HCT116 (cell line): ENCODE results near the gene RPTOR. TPM values are rescaled to one million over a fixed set of nuclear protein-coding genes. Genes with fewer than 3 reads are reported as not detected.
A peak's percentile ranks its signal among the peaks of the same experiment; 100 is the strongest.

ENCODE experiments used
- ATAC-seq: fragments of 200-7000 bp; cut with Tn5 transposase; 2 replicates; pipeline ENCODE4 v1.9.1; 2020; ENCODE audit warnings: mild to moderate bottlenecking, moderate library complexity
- BruUV-seq: library from RNA; stranded (reverse); fragments of 400-500 nt; replicated peaks from 2 replicates; lab custom pipeline; 2021; lab: Mats Ljungman, UMichigan
- CTCF ChIA-PET: fragments of 300-600 bp; sonication (Branson Sonifier 250); formaldehyde crosslinking; loops from one replicate; lab custom pipeline; 2021; ENCODE audit warnings: antibody characterized with exemption; lab: Charles Lee
- POLR2A ChIA-PET: fragments of 300-600, 350-600 bp; sonication (Branson Sonifier 250); formaldehyde crosslinking; loops from one replicate; lab custom pipeline; 2021; ENCODE audit warnings: antibody characterized with exemption; lab: Charles Lee
- RAD21 ChIA-PET, 2 experiments: fragments of 300-600 bp; sonication (Branson Sonifier 250); formaldehyde crosslinking; loops; one replicate each; lab custom pipeline; 2023; ENCODE audit warnings: low total read pairs in 2 of 2; ENCODE audit not compliant: uncharacterized antibody in 2 of 2, unreplicated experiment in 2 of 2, low non-redundant PET in 1 of 2; lab: Charles Lee
- DNase-seq: peaks from one replicate; pipeline ENCODE4 v3.0.0-alpha.2; 2010; ENCODE audit warnings: low read depth, low spot score
- H2AFZ ChIP-seq: fragments of 200-600 bp; shearing (Covaris generic), sonication (generic); 2 replicates; pipeline ENCODE4 v1.6.1; 2017; ENCODE audit warnings: low read depth, mixed run types, mixed read lengths, antibody characterized with exemption, low read length; ENCODE audit not compliant: poor library complexity, severe bottlenecking
- H3K27ac ChIP-seq: 2 replicates; pipeline ENCODE4 v1.5.1; 2012; ENCODE audit warnings: low read depth, low read length
- H3K27me3 ChIP-seq: fragments of 200-600 bp; sonication (generic); 2 replicates; pipeline ENCODE4 v1.6.1; 2016; ENCODE audit warnings: mixed run types, low read length, mixed read lengths; ENCODE audit not compliant: insufficient read depth
- H3K36me3 ChIP-seq, 2 experiments: fragments of 200-500 bp in 1 of 2; fragments of 200-600 bp in 1 of 2; sonication (Bioruptor generic) in 1 of 2; sonication (generic) in 1 of 2; 2 replicates each; pipeline versions ENCODE4 v1.5.1 to v1.6.1; 2014 to 2016; ENCODE audit warnings: low read length in 2 of 2, inconsistent platforms in 1 of 2, mixed read lengths in 1 of 2, mixed run types in 1 of 2; ENCODE audit not compliant: insufficient read depth in 2 of 2, control insufficient read depth in 1 of 2
- H3K4me1 ChIP-seq, 2 experiments: fragments of 200-600 bp in 1 of 2; sonication (generic) in 1 of 2; 2 replicates each; pipeline versions ENCODE4 v1.5.1 to v1.6.1; 2012 to 2017; ENCODE audit warnings: low read length in 2 of 2, inconsistent platforms in 1 of 2, mild to moderate bottlenecking in 1 of 2, mixed read lengths in 1 of 2, mixed run types in 1 of 2, moderate library complexity in 1 of 2; ENCODE audit not compliant: insufficient read depth in 2 of 2, control insufficient read depth in 1 of 2
- H3K4me2 ChIP-seq: fragments of 200-600 bp; sonication (generic); 2 replicates; pipeline ENCODE4 v1.6.1; 2017; ENCODE audit warnings: mixed run types, low read length, mixed read lengths
- H3K4me3 ChIP-seq, 2 experiments: fragments of 200-600 bp in 1 of 2; sonication (generic) in 1 of 2; replicated peaks in 1 of 2; 2 replicates each; pipeline ENCODE4 v1.5.1; 2011 to 2016; ENCODE audit warnings: low read length in 2 of 2, control low read depth in 1 of 2, low read depth in 1 of 2, mild to moderate bottlenecking in 1 of 2, mixed read lengths in 1 of 2, mixed run types in 1 of 2
- H3K79me2 ChIP-seq: fragments of 200-600 bp; sonication (generic); 2 replicates; pipeline ENCODE4 v1.6.1; 2017; ENCODE audit warnings: mild to moderate bottlenecking, mixed run types, low read length, moderate library complexity, mixed read lengths; ENCODE audit not compliant: insufficient read depth
- H3K9ac ChIP-seq: fragments of 200-600 bp; sonication (generic); 2 replicates; pipeline ENCODE4 v1.6.1; 2016; ENCODE audit warnings: low read length, mixed read lengths
- H3K9me2 ChIP-seq: fragments of 200-600 bp; sonication (generic), shearing (Covaris generic); 2 replicates; pipeline ENCODE4 v1.6.1; 2017; ENCODE audit warnings: mixed run types, mild to moderate bottlenecking, moderate library complexity; ENCODE audit not compliant: insufficient read depth
- H3K9me3 ChIP-seq, 2 experiments: fragments of 200-500 bp in 1 of 2; fragments of 200-600 bp in 1 of 2; sonication (Bioruptor generic) in 1 of 2; sonication (generic) in 1 of 2; 2 replicates each; pipeline ENCODE4 v1.6.1; 2014 to 2017; ENCODE audit warnings: low read length in 2 of 2, mixed read lengths in 2 of 2, inconsistent platforms in 1 of 2, low read depth in 1 of 2, mild to moderate bottlenecking in 1 of 2, mixed run types in 1 of 2, moderate library complexity in 1 of 2; ENCODE audit not compliant: control insufficient read depth in 1 of 2, insufficient read depth in 1 of 2
- H4K20me1 ChIP-seq: fragments of 200-600 bp; sonication (generic), shearing (Covaris generic); 2 replicates; pipeline ENCODE4 v1.6.1; 2017; ENCODE audit warnings: mixed run types, mild to moderate bottlenecking, moderate library complexity; ENCODE audit not compliant: insufficient read depth
- CBX3 ChIP-seq: IDR thresholded peaks from 2 replicates; pipeline ENCODE4 v1.6.1; 2012; ENCODE audit warnings: low read depth
- CEBPB ChIP-seq: IDR thresholded peaks from 2 replicates; pipeline ENCODE4 v1.6.1; 2012; ENCODE audit warnings: low read depth
- CTCF ChIP-seq, 3 experiments: fragments of 200-600 bp in 1 of 3; sonication (generic) in 1 of 3; IDR thresholded peaks in 2 of 3; conservative IDR thresholded peaks in 1 of 3; 2 replicates each; pipeline ENCODE4 v1.5.1; 2012 to 2017; ENCODE audit warnings: low read depth in 2 of 3, low read length in 2 of 3, antibody characterized with exemption in 1 of 3, borderline replicate concordance in 1 of 3, control low read depth in 1 of 3, mild to moderate bottlenecking in 1 of 3, mixed read lengths in 1 of 3, mixed run types in 1 of 3, moderate library complexity in 1 of 3; ENCODE audit not compliant: insufficient read depth in 1 of 3
- EGR1 ChIP-seq: IDR thresholded peaks from 2 replicates; pipeline ENCODE4 v1.6.1; 2012; ENCODE audit warnings: low read depth
- ELF1 ChIP-seq: IDR thresholded peaks from 2 replicates; pipeline ENCODE4 v1.6.1; 2012; ENCODE audit warnings: low read depth, borderline replicate concordance
- EZH2 ChIP-seq: fragments of 200-600 bp; sonication (generic); IDR thresholded peaks from 2 replicates; pipeline ENCODE4 v1.6.1; 2017; ENCODE audit warnings: antibody characterized with exemption, mixed run types
- JUND ChIP-seq: IDR thresholded peaks from 2 replicates; pipeline ENCODE4 v1.6.1; 2012
- MAX ChIP-seq: IDR thresholded peaks from 2 replicates; pipeline ENCODE4 v1.6.1; 2012
- POLR2A ChIP-seq: IDR thresholded peaks from 2 replicates; pipeline ENCODE4 v1.7.0; 2011; ENCODE audit warnings: borderline replicate concordance; ENCODE audit not compliant: insufficient read depth, insufficient read length; ENCODE audit errors: extremely low read depth
- POLR2AphosphoS5 ChIP-seq: IDR thresholded peaks from 2 replicates; pipeline ENCODE4 v1.6.1; 2011; ENCODE audit warnings: mild to moderate bottlenecking, low read depth, low read length, moderate library complexity
- RAD21 ChIP-seq: IDR thresholded peaks from 2 replicates; pipeline ENCODE4 v1.6.1; 2012; ENCODE audit warnings: low read depth, mild to moderate bottlenecking
- SP1 ChIP-seq: IDR thresholded peaks from 2 replicates; pipeline ENCODE4 v1.6.1; 2012; ENCODE audit warnings: low read depth
- SRF ChIP-seq: IDR thresholded peaks from 2 replicates; pipeline ENCODE4 v1.6.1; 2012; ENCODE audit warnings: low read depth
- TCF7L2 ChIP-seq: IDR thresholded peaks from 2 replicates; pipeline ENCODE4 v1.7.0; 2011; ENCODE audit warnings: borderline replicate concordance, inconsistent platforms; ENCODE audit not compliant: insufficient read depth, insufficient read length; ENCODE audit errors: extremely low read depth
- YY1 ChIP-seq: IDR thresholded peaks from 2 replicates; pipeline ENCODE4 v1.6.1; 2011; ENCODE audit warnings: low read length, low read depth, moderate library complexity, mild to moderate bottlenecking; ENCODE audit not compliant: insufficient replicate concordance; ENCODE audit errors: extremely low read depth
- ZBTB33 ChIP-seq: IDR thresholded peaks from 2 replicates; pipeline ENCODE4 v1.6.1; 2011; ENCODE audit warnings: mild to moderate bottlenecking, low read length, moderate library complexity; ENCODE audit not compliant: insufficient replicate concordance; ENCODE audit errors: extremely low read depth
- ZFX ChIP-seq: fragments of 450-650 bp; IDR thresholded peaks from 2 replicates; pipeline ENCODE4 v1.6.1; 2017
- ZNF274 ChIP-seq: fragments of 200-500 bp; sonication (Bioruptor generic); IDR thresholded peaks from 2 replicates; pipeline ENCODE4 v1.6.1; 2014; ENCODE audit warnings: mild to moderate bottlenecking, low read depth, low read length, inconsistent platforms
- intact Hi-C: fragments of 100-400 bp; cut with micrococcal nuclease; formaldehyde crosslinking; loops from 2 replicates; pipeline ENCODE4 v1.10.0; 2022
- total RNA-seq: library from RNA; stranded (reverse); gene quantifications from one replicate; pipeline ENCODE4 v1.2.1, GENCODE V29; 2021; ENCODE audit not compliant: unreplicated experiment

Gene RPTOR
- total RNA-seq, 1 experiment from 2014 or later, result 69.5 TPM

DNA sequence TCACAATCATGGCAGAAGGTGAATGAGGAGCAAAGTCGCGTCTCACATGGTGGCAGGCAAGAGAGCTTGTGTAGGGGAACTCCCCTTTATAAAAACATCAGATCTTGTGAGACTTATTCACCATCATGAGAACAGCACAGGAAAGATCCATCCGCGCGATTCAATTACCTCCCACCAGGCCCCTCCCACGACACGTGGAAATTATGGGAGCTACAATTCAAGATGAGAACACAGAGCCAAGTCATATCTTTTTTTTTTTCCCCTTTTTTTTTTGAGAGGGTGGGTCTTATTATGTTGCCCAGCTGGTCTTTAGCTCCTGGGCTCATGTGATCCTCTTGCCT is 60.0 kb downstream of the RPTOR start (continued):
- no peak for TF ChIP-seq POLR2A
- no peak for TF ChIP-seq ZBTB33
- TF ChIP-seq SP1, result no peak
- TF ChIP-seq ELF1, result no peak
- no peak for TF ChIP-seq YY1
- TF ChIP-seq TCF7L2, result no peak
- no peak for TF ChIP-seq ZFX
- no peak for TF ChIP-seq RAD21
- TF ChIP-seq SRF, result no peak
- TF ChIP-seq, all 23 proteins: peak for 0

- Histone ChIP-seq H3K79me2 (peaks cover 44% of the 10 kb centered on the region), H4K20me1 (peaks cover 4% of the 10 kb centered on the region; the same call in 1 of the 2 replicates), H3K4me3 (no peak overlapping the region), H3K9me2 (no peaks in the 10 kb centered on the region), H3K9me3 (no peaks in the 10 kb centered on the region), H3K27ac (no peak overlapping the region), H3K4me2 (no peak overlapping the region), H2AFZ (no peak overlapping the region), H3K4me1 (peaks cover 1 to 9% of the 10 kb centered on the region in 2 experiments; a peak in 3 of 4 replicates), H3K9ac (no peak overlapping the region), H3K36me3 (no peaks in the 10 kb centered on the region), H3K27me3 (no peaks in the 10 kb centered on the region)
- peak; percentile 52; the same call in 1 of the 2 replicates for ATAC-seq
- ChIA-PET POLR2A (no interaction called here), RAD21 (no interaction called here), CTCF (interaction anchor here (1.2 kb wide), 1 partner anchor 30 kb away, joined by 3 read pairs; no protein-coding TSS in a partner anchor)
- DNase-seq, result no peak
- no TSS peak for BruUV-seq
- intact Hi-C loops, result no loop called here
- TF ChIP-seq CBX3, result no peak
- no peak for TF ChIP-seq MAX
- TF ChIP-seq TCF7L2, result no peak
- TF ChIP-seq POLR2AphosphoS5, result no peak
- no peak for TF ChIP-seq YY1
- no peak for TF ChIP-seq SRF
- no peak for TF ChIP-seq CEBPB
- TF ChIP-seq ZBTB33, result no peak
- TF ChIP-seq ELF1, result no peak
- no peak for TF ChIP-seq EGR1
- TF ChIP-seq ZNF274, result no peak
- TF ChIP-seq JUND, result no peak
- no peak for TF ChIP-seq CTCF (IDR thresholded peaks at IDR 0.05 in 2 of 3, conservative IDR thresholded peaks at IDR 0.05 in 1 of 3; ENCODE audit: borderline replicate concordance in 1 of 3, insufficient read depth in 1 of 3, low read depth in 2 of 3, low read length in 2 of 3)
- no peak for TF ChIP-seq EZH2
- no peak for TF ChIP-seq POLR2A
These were observed 60.9 kb downstream of the RPTOR start for GRCh38 chr17:80605326-80606066.
